A549 (cell line): ENCODE measurements around the gene CNTNAP2.

Experiments used
- CTCF ChIP-seq: fragments of >200 bp; sonication (Bioruptor Twin); formaldehyde crosslinking; IDR thresholded peaks from 3 replicates; pipeline ENCODE4 v1.5.1; 2016
- ELK1 ChIP-seq: fragments of 150-350 bp; IDR thresholded peaks from 2 replicates; pipeline ENCODE4 v1.6.1; 2014; ENCODE audit warnings: low read depth, mild to moderate bottlenecking, low read length
- EP300 ChIP-seq, 2 experiments: fragments of >200 bp; sonication (Bioruptor Twin); formaldehyde crosslinking; IDR thresholded peaks; 2 replicates in 1 of 2; 3 replicates in 1 of 2; pipeline ENCODE4 v1.6.1; 2016 to 2017
- JUNB ChIP-seq: fragments of >200 bp; sonication (Bioruptor Twin); formaldehyde crosslinking; IDR thresholded peaks from 2 replicates; pipeline ENCODE4 v1.6.1; 2016
- MYC ChIP-seq: IDR thresholded peaks from 2 replicates; pipeline ENCODE4 v1.6.1; 2012; ENCODE audit warnings: mild to moderate bottlenecking, inconsistent platforms, low read length, improper control_type of control experiment, borderline replicate concordance
- PHF8 ChIP-seq: fragments of 200-600 bp; sonication (generic); IDR thresholded peaks from 2 replicates; pipeline ENCODE4 v1.6.1; 2016; ENCODE audit warnings: low read depth, mild to moderate bottlenecking, antibody characterized with exemption, moderate library complexity, borderline replicate concordance
- RAD21 ChIP-seq, 2 experiments: fragments of >200 bp in 1 of 2; sonication (Bioruptor Twin) in 1 of 2; formaldehyde crosslinking in 1 of 2; IDR thresholded peaks in 1 of 2; conservative IDR thresholded peaks in 1 of 2; 2 replicates in 1 of 2; 3 replicates in 1 of 2; pipeline ENCODE4 v1.6.1; 2012 to 2018; ENCODE audit warnings: inconsistent platforms in 1 of 2
- REST ChIP-seq: fragments of 200-600 bp; sonication (generic); IDR thresholded peaks from 2 replicates; pipeline ENCODE4 v1.6.1; 2016; ENCODE audit warnings: antibody characterized with exemption, mild to moderate bottlenecking, moderate library complexity

GRCh38 chr7:146235195-146235594 is 118.6 kb downstream of the CNTNAP2 start:
- no peak for TF ChIP-seq CTCF
- TF ChIP-seq REST: no peak
- no peak for TF ChIP-seq ELK1
- TF ChIP-seq RAD21 (conservative IDR thresholded peaks at IDR 0.05 in 1 of 2, IDR thresholded peaks at IDR 0.05 in 1 of 2): no peak
- no peak for TF ChIP-seq MYC
- no peak for TF ChIP-seq JUNB
- TF ChIP-seq PHF8: no peak
- no peak for TF ChIP-seq EP300 (IDR thresholded peaks at IDR 0.05)
